ENCODE measurements around the gene CAMTA1. TPM values are rescaled to one million over a fixed set of nuclear protein-coding genes. Genes with fewer than 3 reads are reported as not detected.

CAMTA1 gene
- total RNA-seq, 1 experiment from 2014 or later: 85.2 TPM

GRCh38 chr1:6971699-6972098 is 186.4 kb downstream of the CAMTA1 start:
- no peak for TF ChIP-seq CTCF (conservative IDR thresholded peaks at IDR 0.05; ENCODE audit: low read depth, low read length)
- TF ChIP-seq EZH2 (IDR thresholded peaks at IDR 0.05; ENCODE audit: borderline replicate concordance, low read depth, low read length, poor library complexity, severe bottlenecking): no peak
- no peak for DNase-seq (ENCODE audit: low spot score)
- Histone ChIP-seq H3K36me3 (ENCODE audit: insufficient read depth, low read length, poor library complexity, severe bottlenecking) (no peaks in the 10 kb centered on the region), H3K9me3 (ENCODE audit: low read depth, low read length, poor library complexity, severe bottlenecking) (no peaks in the 10 kb centered on the region), H3K27me3 (replicated peaks; ENCODE audit: insufficient read depth, low read depth, low read length, poor library complexity) (no peaks in the 10 kb centered on the region), H3K4me1 (ENCODE audit: insufficient read depth, low read length, poor library complexity, severe bottlenecking) (no peaks in the 10 kb centered on the region), H3K4me3 (ENCODE audit: low read depth, low read length, poor library complexity, severe bottlenecking) (no peak overlapping the region), H3K27ac (ENCODE audit: low read depth, low read length, poor library complexity, severe bottlenecking) (no peak overlapping the region)
- intact Hi-C loops (cut with micrococcal nuclease; ENCODE audit: unreplicated experiment): no loop called here
- CTCF ChIA-PET: no interaction called here
- no TSS peak for BruUV-seq (replicated peaks)
- POLR2A ChIA-PET (ENCODE audit: low non-redundant PET): no interaction called here

- Histone ChIP-seq H3K27ac (ENCODE audit: low read depth, low read length, poor library complexity, severe bottlenecking) (no peak overlapping the region), H3K4me3 (ENCODE audit: low read depth, low read length, poor library complexity, severe bottlenecking) (no peak overlapping the region), H3K36me3 (ENCODE audit: insufficient read depth, low read length, poor library complexity, severe bottlenecking) (no peaks in the 10 kb centered on the region), H3K9me3 (ENCODE audit: low read depth, low read length, poor library complexity, severe bottlenecking) (no peaks in the 10 kb centered on the region), H3K27me3 (replicated peaks; ENCODE audit: insufficient read depth, low read depth, low read length, poor library complexity) (no peaks in the 10 kb centered on the region), H3K4me1 (ENCODE audit: insufficient read depth, low read length, poor library complexity, severe bottlenecking) (no peaks in the 10 kb centered on the region)
- ChIA-PET POLR2A (ENCODE audit: low non-redundant PET) (no interaction called here), CTCF (no interaction called here)
- intact Hi-C loops (cut with micrococcal nuclease; ENCODE audit: unreplicated experiment): no loop called here
- no peak for DNase-seq (ENCODE audit: low spot score)
- no TSS peak for BruUV-seq (replicated peaks)
- no peak for TF ChIP-seq CTCF (conservative IDR thresholded peaks at IDR 0.05; ENCODE audit: low read depth, low read length)
- TF ChIP-seq EZH2 (IDR thresholded peaks at IDR 0.05; ENCODE audit: borderline replicate concordance, low read depth, low read length, poor library complexity, severe bottlenecking): no peak
Observed at GRCh38 chr1:6972399-6972798, 187.1 kb downstream of the CAMTA1 start.

- no peak for TF ChIP-seq EZH2 (IDR thresholded peaks at IDR 0.05; ENCODE audit: borderline replicate concordance, low read depth, low read length, poor library complexity, severe bottlenecking)
- no peak for TF ChIP-seq CTCF (conservative IDR thresholded peaks at IDR 0.05; ENCODE audit: low read depth, low read length)
- no TSS peak for BruUV-seq (replicated peaks)
- POLR2A ChIA-PET (ENCODE audit: low non-redundant PET): no interaction called here
- intact Hi-C loops (cut with micrococcal nuclease; ENCODE audit: unreplicated experiment): no loop called here
- CTCF ChIA-PET: no interaction called here
- H3K27ac ChIP-seq (ENCODE audit: low read depth, low read length, poor library complexity, severe bottlenecking): no peak overlapping the region
- H3K9me3 ChIP-seq (ENCODE audit: low read depth, low read length, poor library complexity, severe bottlenecking): no peaks in the 10 kb centered on the region
- no peak overlapping the region for H3K4me3 ChIP-seq (ENCODE audit: low read depth, low read length, poor library complexity, severe bottlenecking)
- no peaks in the 10 kb centered on the region for H3K27me3 ChIP-seq (replicated peaks; ENCODE audit: insufficient read depth, low read depth, low read length, poor library complexity)
- H3K36me3 ChIP-seq (ENCODE audit: insufficient read depth, low read length, poor library complexity, severe bottlenecking): no peaks in the 10 kb centered on the region
- DNase-seq (ENCODE audit: low spot score): no peak
- H3K4me1 ChIP-seq (ENCODE audit: insufficient read depth, low read length, poor library complexity, severe bottlenecking): no peaks in the 10 kb centered on the region
Observed at GRCh38 chr1:6975331-6976043, 190.2 kb downstream of the CAMTA1 start.

All from A673 (cell line).